Activated CD4-positive, alpha-beta T cell treated with anti-CD3 and anti-CD28 coated beads for 1 hour (primary cell): ENCODE measurements around the gene BRICD5.

Experiments
- DNase-seq: peaks from one replicate; pipeline ENCODE4 v3.0.0-alpha.2; 2020

BRICD5 gene

DNA sequence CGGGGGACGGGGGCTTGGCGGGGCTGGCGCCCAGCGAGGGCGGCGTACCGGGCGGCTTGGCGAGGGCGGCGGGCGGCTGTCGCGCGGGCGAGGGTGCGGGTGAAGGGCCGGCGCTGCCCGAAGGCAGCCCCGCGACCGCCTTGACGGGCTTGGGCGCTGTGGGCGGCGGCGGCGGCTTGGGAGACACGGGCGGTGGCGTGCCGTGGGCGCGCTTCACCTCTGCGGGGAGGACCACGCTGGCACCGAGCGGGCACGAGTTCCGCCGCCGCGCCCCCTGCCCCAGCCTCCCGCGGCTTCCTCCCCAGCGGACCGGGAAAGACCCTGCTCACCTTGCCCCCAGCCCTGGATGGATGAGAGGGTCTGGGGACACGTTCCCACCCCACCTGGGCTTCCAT is 31.6 kb downstream of the BRICD5 start:
- no peak for DNase-seq

GRCh38 chr16:2178321-2179106 is 32.1 kb downstream of the BRICD5 start:
- no peak for DNase-seq

- DNase-seq, result no peak
Measured at GRCh38 chr16:2177561-2177960, 33.1 kb downstream of the BRICD5 start.

- no peak for DNase-seq
Measured at GRCh38 chr16:2177101-2177500, 33.6 kb downstream of the BRICD5 start.

DNA sequence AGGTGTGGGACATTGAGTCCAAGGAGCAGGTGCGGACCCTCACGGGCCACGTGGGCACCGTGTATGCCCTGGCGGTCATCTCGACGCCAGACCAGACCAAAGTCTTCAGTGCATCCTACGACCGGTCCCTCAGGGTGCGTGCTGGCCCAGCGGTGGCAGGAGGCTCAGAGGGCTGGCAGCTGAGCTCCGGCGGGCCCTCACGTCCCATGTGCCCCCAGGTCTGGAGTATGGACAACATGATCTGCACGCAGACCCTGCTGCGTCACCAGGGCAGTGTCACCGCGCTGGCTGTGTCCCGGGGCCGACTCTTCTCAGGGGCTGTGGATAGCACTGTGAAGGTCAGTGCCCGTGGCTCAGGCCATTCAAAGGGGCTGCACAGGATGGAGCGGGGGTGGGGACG is 34.6 kb downstream of the BRICD5 start:
- no peak for DNase-seq

DNA sequence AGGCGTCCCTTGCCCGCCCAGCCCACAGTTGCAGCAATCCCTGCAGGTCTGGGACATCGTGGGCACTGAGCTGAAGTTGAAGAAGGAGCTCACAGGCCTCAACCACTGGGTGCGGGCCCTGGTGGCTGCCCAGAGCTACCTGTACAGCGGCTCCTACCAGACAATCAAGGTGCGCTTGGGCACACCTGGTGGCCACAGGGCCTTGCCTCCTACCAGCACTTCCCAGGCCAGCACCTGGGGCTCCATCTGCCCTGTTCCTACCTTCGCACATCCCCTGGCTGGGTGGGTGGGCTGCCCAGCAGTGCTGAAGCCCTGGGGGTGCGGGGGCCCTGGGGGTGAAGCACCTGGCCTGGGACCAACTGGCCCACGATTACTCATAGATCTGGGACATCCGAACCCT is 35.2 kb downstream of the BRICD5 start:
- DNase-seq, result no peak

- no peak for DNase-seq
Measured at GRCh38 chr16:2174396-2175131, 36.1 kb downstream of the BRICD5 start.

- no peak for DNase-seq
Measured at GRCh38 chr16:2173916-2174315, 36.7 kb downstream of the BRICD5 start.

- DNase-seq, result no peak
Measured at GRCh38 chr16:2173366-2173765, 37.3 kb downstream of the BRICD5 start.

DNA sequence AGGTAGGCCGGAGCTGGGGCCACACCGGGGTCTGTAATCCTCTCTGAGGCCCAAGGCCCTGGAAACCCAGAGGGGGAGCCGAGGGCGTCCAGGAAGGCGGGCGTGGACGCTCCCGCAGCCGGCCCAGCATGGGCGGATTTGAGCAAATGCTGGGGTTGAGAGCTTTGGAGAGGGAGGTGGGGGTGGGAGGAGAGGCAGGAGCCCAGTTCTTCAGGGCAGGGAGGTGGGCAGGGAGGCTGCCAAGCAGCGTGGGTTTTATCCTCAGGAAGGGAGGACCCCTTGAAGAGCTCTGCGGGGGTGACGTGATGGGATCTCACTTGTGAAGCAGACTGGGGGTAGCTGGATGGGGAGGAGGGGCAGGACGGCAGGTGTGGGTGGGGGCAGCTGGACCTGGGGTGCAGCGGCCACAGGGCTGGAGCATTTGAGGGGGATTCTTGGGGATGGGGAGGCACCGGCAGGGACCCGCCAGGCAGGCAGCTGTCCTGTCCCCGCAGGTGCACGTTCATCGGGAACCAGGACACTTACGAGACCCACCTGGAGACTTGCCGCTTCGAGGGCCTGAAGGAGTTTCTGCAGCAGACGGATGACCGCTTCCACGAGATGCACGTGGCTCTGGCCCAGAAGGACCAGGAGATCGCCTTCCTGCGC is 37.9 kb downstream of the BRICD5 start:
- DNase-seq, result no peak

- DNase-seq, result no peak
Measured at GRCh38 chr16:2171601-2172178, 39.0 kb downstream of the BRICD5 start.

GRCh38 chr16:2170587-2171435 is 39.9 kb downstream of the BRICD5 start:
- DNase-seq, result no peak

DNA sequence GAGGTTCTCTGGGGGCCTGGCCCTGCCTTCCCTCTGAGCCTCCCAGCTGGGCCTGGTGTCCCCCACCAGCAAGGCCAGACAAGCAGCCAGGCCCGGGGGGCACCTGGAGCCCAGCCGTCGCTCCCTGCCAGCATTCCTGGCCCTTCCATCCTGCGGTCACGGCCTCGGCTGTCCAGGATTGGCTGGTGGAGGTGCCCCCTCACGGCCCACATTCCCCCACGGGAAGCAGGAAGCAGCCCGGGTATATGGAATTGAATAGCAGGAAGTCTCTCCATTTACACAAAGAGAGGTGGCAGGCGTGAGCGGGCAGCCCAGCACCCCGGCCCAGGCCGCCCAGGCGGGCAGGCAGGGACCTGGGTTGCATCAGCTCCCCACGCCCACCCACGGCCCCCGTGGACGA is 40.6 kb downstream of the BRICD5 start:
- DNase-seq, result no peak

DNA sequence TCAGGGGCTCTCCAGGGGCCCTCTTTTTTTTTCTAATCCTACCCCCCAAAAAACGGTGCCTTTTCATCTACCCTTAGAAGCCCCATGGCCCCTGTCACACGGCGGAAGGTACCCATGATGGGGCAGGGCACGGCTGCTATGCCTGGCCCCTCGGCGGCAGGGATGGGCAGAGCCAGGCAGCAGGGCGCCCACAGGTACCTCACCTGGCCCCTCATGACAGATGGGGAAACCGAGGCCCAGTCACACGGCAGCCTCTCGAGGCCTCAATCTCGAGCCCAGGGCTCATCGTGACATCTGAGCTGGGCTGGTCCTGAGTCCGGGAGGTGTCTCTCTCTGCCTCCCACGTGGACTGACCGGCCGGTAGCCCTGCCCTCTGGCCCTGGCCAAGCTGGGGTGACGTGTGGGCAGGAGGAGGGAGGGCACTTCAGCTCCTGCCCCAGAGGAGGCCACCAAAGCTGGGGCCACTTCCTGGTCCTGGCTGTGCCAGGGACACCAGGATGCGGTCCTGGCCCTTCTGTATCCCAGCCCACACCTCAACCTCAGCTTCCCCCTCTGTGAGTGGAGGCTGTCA is 43.5 kb downstream of the BRICD5 start:
- no peak for DNase-seq

DNA sequence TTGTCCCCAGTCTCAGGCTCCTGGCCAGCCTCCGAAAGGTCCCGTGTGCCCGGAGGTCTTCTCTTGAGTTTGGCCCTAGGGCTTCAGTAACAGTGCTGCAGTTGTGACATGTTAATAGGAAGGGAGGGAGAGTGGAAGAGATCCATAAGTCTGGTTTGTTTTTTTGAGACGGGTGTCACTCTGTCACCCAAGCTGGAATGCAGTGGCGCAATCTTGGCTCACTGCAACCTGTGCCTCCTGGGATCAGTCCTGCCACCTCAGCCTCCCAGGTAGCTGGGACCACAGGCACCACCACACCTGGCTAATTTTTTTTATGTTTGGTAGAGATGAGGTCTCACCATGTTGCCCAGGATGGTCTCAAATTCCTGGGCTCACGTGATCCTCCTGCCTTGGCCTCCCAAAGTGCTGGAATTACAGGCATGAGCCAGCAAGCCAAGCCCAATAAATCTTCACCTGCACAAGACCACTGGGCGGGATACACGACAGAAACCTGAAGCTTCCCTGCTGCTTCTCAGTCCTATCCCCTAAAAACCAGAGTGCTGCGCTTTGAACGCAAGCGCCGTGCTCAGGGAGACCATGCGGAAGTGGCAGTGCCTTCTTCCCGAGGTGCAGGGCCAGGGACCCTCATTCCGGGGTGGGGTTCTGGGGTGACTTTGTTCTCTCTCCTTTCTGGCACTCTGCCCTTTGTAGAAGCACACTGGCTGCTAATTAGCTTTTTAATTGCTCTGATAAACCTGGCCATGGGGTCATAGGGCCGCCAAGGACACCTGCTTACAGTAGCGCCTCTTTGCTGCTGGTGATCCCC is 44.2 kb downstream of the BRICD5 start:
- DNase-seq, result no peak

- DNase-seq, result no peak
Measured at GRCh38 chr16:2165861-2166260, 44.8 kb downstream of the BRICD5 start.

DNA sequence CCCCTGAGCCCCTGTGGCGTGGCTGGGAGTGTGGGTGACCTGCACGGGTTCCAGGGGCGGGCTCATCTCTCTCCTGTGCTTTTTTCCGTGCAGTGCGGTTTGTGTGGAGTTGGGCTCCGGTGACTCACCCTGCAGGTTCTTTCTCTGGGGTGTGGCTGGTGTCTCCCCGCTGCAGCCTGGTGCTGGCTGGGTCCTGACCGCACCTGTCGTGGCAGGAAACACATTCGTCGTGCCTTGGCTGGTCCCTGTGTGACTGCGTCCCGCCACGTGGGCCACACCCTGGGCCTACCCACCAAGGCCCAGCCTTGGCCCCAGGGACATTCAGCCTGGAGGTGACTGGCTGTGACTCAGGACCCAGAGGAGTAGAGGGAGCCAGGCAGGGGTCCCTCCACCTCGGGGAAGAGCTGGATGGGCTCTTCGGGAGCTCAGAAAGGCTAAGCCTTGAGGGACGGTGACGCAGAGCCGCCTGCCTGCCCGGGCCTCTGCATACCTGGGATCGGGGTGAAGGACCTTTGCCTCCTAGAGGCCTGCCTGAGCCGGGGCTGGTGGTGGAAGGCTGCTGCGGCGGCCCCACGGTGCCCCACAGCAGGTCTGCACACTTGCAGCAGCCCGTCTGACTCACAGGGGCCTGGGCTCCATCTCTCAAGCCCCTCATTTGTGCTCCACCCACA is 47.3 kb downstream of the BRICD5 start:
- DNase-seq, result no peak

- no peak for DNase-seq
Measured at GRCh38 chr16:2162676-2163118, 48.0 kb downstream of the BRICD5 start.

GRCh38 chr16:2161911-2162310 is 48.8 kb downstream of the BRICD5 start:
- no peak for DNase-seq

- DNase-seq, result no peak
Measured at GRCh38 chr16:2160915-2161551, 49.6 kb downstream of the BRICD5 start.
